Skeletal muscle cell (primary cell): ENCODE results near the gene GNG13.
"Not testable (repeated sequence)": the region's sequence is repeated elsewhere in the genome, so short reads cannot be mapped to it uniquely, and the experiment has no call there.

ENCODE experiments used
- DNase-seq: peaks from one replicate; pipeline ENCODE4 v3.0.0-alpha.2; 2010; ENCODE audit warnings: low read depth
- H3K4me3 ChIP-seq: 2 replicates; pipeline ENCODE4 v1.5.1; 2011; ENCODE audit warnings: low read depth, mild to moderate bottlenecking, control low read depth, low read length, moderate library complexity

Gene GNG13

GRCh38 chr16:799948-800833 is at the start of gene GNG13:
Gene GNG13 (minus strand): TSS chr16:800734. CDS start chr16:799077, 1,657 bp downstream.
- no peak for DNase-seq
- no peak within 1 kb of the TSS for H3K4me3 ChIP-seq

GRCh38 chr16:848510-849253 is 48.1 kb upstream of the GNG13 start:
- H3K4me3 ChIP-seq: no peak overlapping the region
- no peak for DNase-seq

GRCh38 chr16:847681-848445 is 47.3 kb upstream of the GNG13 start:
- no peak overlapping the region for H3K4me3 ChIP-seq
- no peak for DNase-seq

GRCh38 chr16:847151-847550 is 46.6 kb upstream of the GNG13 start:
- no peak for DNase-seq
- H3K4me3 ChIP-seq: no peak overlapping the region

GRCh38 chr16:845351-845745 is 44.8 kb upstream of the GNG13 start:
- no peak overlapping the region for H3K4me3 ChIP-seq
- no peak for DNase-seq

GRCh38 chr16:844638-845350 is 44.3 kb upstream of the GNG13 start:
- no peak overlapping the region for H3K4me3 ChIP-seq
- DNase-seq: no peak

- no peak overlapping the region for H3K4me3 ChIP-seq
- DNase-seq: no peak
Measured at GRCh38 chr16:843771-844170, 43.2 kb upstream of the GNG13 start.

- H3K4me3 ChIP-seq: no peak overlapping the region
Measured at GRCh38 chr16:842711-843560, 42.4 kb upstream of the GNG13 start.

GRCh38 chr16:842061-842476 is 41.5 kb upstream of the GNG13 start:
- no peak overlapping the region for H3K4me3 ChIP-seq
- DNase-seq: peak; percentile 4

More at GRCh38 chr16:842711-843560, 42.4 kb upstream of the GNG13 start:
- DNase-seq: no peak

GRCh38 chr16:841455-842060 is 41.0 kb upstream of the GNG13 start:
- DNase-seq: no peak

GRCh38 chr16:840561-841454 is 40.3 kb upstream of the GNG13 start:
- H3K4me3 ChIP-seq: no peak overlapping the region
- DNase-seq: no peak

More at GRCh38 chr16:841455-842060, 41.0 kb upstream of the GNG13 start:
- H3K4me3 ChIP-seq: no peak overlapping the region

- DNase-seq: no peak
Measured at GRCh38 chr16:839643-840408, 39.3 kb upstream of the GNG13 start.

GRCh38 chr16:838741-839140 is 38.2 kb upstream of the GNG13 start:
- DNase-seq: no peak
- no peak overlapping the region for H3K4me3 ChIP-seq

More at GRCh38 chr16:839643-840408, 39.3 kb upstream of the GNG13 start:
- H3K4me3 ChIP-seq: no peak overlapping the region

GRCh38 chr16:836822-837221 is 36.3 kb upstream of the GNG13 start:
- not testable (repeated sequence) for DNase-seq, H3K4me3 ChIP-seq

- DNase-seq: no peak
- H3K4me3 ChIP-seq: no peak overlapping the region
Measured at GRCh38 chr16:836221-836620, 35.7 kb upstream of the GNG13 start.

- no peak overlapping the region for H3K4me3 ChIP-seq
Measured at GRCh38 chr16:835373-835772, 34.8 kb upstream of the GNG13 start.

More at GRCh38 chr16:835373-835772, 34.8 kb upstream of the GNG13 start:
- no peak for DNase-seq
